ENCODE measurements around the gene MRPL1.

DNA sequence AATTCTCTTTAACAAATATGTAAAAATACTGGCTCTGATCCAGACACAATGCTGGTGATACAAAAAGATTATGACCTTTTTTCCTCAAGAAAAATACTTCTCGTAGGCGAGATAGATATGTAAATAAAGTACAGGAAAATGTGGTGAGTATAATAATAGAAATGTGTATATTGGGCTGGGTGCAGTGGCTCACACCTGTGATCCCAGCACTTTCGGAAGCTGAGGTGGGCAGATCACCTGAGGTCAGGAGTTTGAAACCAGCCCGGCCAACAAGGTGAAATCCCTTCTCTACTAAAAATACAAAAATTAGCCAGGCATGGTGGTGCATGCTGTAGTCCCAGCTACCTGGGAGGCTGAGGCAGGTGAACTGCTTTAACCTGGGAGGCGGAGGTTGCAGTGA lies 55.0 kb downstream of the MRPL1 start:
- TF ChIP-seq, protein P1, sequence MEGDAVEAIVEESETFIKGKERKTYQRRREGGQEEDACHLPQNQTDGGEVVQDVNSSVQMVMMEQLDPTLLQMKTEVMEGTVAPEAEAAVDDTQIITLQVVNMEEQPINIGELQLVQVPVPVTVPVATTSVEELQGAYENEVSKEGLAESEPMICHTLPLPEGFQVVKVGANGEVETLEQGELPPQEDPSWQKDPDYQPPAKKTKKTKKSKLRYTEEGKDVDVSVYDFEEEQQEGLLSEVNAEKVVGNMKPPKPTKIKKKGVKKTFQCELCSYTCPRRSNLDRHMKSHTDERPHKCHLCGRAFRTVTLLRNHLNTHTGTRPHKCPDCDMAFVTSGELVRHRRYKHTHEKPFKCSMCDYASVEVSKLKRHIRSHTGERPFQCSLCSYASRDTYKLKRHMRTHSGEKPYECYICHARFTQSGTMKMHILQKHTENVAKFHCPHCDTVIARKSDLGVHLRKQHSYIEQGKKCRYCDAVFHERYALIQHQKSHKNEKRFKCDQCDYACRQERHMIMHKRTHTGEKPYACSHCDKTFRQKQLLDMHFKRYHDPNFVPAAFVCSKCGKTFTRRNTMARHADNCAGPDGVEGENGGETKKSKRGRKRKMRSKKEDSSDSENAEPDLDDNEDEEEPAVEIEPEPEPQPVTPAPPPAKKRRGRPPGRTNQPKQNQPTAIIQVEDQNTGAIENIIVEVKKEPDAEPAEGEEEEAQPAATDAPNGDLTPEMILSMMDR (IDR thresholded peaks at IDR 0.05 in 8 of 11, conservative IDR thresholded peaks at IDR 0.05 in 3 of 11): no peak
- TF ChIP-seq POLR2A (IDR thresholded peaks at IDR 0.05): no peak
- no peak for TF ChIP-seq POLR2AphosphoS5 (IDR thresholded peaks at IDR 0.05)
